ENCODE results near the gene ATP6V1G1. TPM values are rescaled to one million over a fixed set of nuclear protein-coding genes. Genes with fewer than 3 reads are reported as not detected.

The ATP6V1G1 gene
- total RNA-seq, 3 donors from 2014 or later, result 151 to 240 (median 227) TPM

GRCh38 chr9:114549697-114550330 is 37.8 kb upstream of the ATP6V1G1 start:
- intact Hi-C loops (cut with DNase I; ENCODE audit: low total_unique reads), result no loop called here
- TF ChIP-seq POLR2AphosphoS5 (IDR thresholded peaks at IDR 0.05) (no peak), POLR2A (IDR thresholded peaks at IDR 0.05) (no peak), CTCF (IDR thresholded peaks at IDR 0.05) (no peak)
- no peaks in the 10 kb centered on the region for H3K4me1 ChIP-seq
- no peak overlapping the region for H3K4me3 ChIP-seq
- DNase-seq (ENCODE audit: low spot score in 2 of 2), result no peak
- no peak overlapping the region for H3K27ac ChIP-seq
- no peaks in the 10 kb centered on the region for H3K36me3 ChIP-seq
- H3K27me3 ChIP-seq, result no peaks in the 10 kb centered on the region
- no peaks in the 10 kb centered on the region for H3K9me3 ChIP-seq

GRCh38 chr9:114551750-114552685 is 35.6 kb upstream of the ATP6V1G1 start:
- peak; percentile 54 to 60 for DNase-seq (ENCODE audit: low spot score in 2 of 2)
- intact Hi-C loops (cut with DNase I; ENCODE audit: low total_unique reads), result no loop called here
- Histone ChIP-seq H3K36me3 (no peaks in the 10 kb centered on the region), H3K4me1 (no peaks in the 10 kb centered on the region), H3K4me3 (no peak overlapping the region), H3K27me3 (no peaks in the 10 kb centered on the region), H3K27ac (peak overlapping the region in 1 of 2 donors; percentile 43), H3K9me3 (no peaks in the 10 kb centered on the region)
- TF ChIP-seq POLR2AphosphoS5 (IDR thresholded peaks at IDR 0.05) (no peak), CTCF (IDR thresholded peaks at IDR 0.05) (no peak), POLR2A (IDR thresholded peaks at IDR 0.05) (no peak)

- no peak overlapping the region for H3K4me3 ChIP-seq
- H3K36me3 ChIP-seq, result no peaks in the 10 kb centered on the region
- no peaks in the 10 kb centered on the region for H3K9me3 ChIP-seq
- H3K27ac ChIP-seq, result no peak overlapping the region
- no peak for DNase-seq (ENCODE audit: low spot score in 2 of 2)
- TF ChIP-seq CTCF (IDR thresholded peaks at IDR 0.05) (no peak), POLR2AphosphoS5 (IDR thresholded peaks at IDR 0.05) (no peak), POLR2A (IDR thresholded peaks at IDR 0.05) (no peak)
- intact Hi-C loops (cut with DNase I; ENCODE audit: low total_unique reads), result no loop called here
- no peaks in the 10 kb centered on the region for H3K27me3 ChIP-seq
- no peaks in the 10 kb centered on the region for H3K4me1 ChIP-seq
Observed at GRCh38 chr9:114552706-114553105, 34.9 kb upstream of the ATP6V1G1 start.

- intact Hi-C loops (cut with DNase I; ENCODE audit: low total_unique reads), result no loop called here
- no peak for TF ChIP-seq CTCF (IDR thresholded peaks at IDR 0.05)
- no peak for TF ChIP-seq POLR2AphosphoS5 (IDR thresholded peaks at IDR 0.05)
- TF ChIP-seq POLR2A (IDR thresholded peaks at IDR 0.05), result no peak
- Histone ChIP-seq H3K4me1 (no peaks in the 10 kb centered on the region), H3K9me3 (no peaks in the 10 kb centered on the region), H3K27ac (no peak overlapping the region), H3K36me3 (no peaks in the 10 kb centered on the region), H3K27me3 (no peaks in the 10 kb centered on the region), H3K4me3 (no peak overlapping the region)
- no peak for DNase-seq (ENCODE audit: low spot score in 2 of 2)
Observed at GRCh38 chr9:114553202-114553601, 34.4 kb upstream of the ATP6V1G1 start.

GRCh38 chr9:114555696-114556095 is 31.9 kb upstream of the ATP6V1G1 start:
- no peak for DNase-seq (ENCODE audit: low spot score in 2 of 2)
- intact Hi-C loops (cut with DNase I; ENCODE audit: low total_unique reads), result no loop called here
- Histone ChIP-seq H3K4me3 (no peak overlapping the region), H3K9me3 (no peaks in the 10 kb centered on the region), H3K27me3 (no peaks in the 10 kb centered on the region), H3K36me3 (no peaks in the 10 kb centered on the region), H3K4me1 (no peaks in the 10 kb centered on the region), H3K27ac (no peak overlapping the region)
- TF ChIP-seq CTCF (IDR thresholded peaks at IDR 0.05), result no peak
- TF ChIP-seq POLR2AphosphoS5 (IDR thresholded peaks at IDR 0.05), result no peak
- no peak for TF ChIP-seq POLR2A (IDR thresholded peaks at IDR 0.05)

Measured in breast epithelium (tissue), 4 donors.